Loucy (cell line): ENCODE measurements around the gene PALLD.

Source experiments
- H2AFZ ChIP-seq: fragments of 200-600 bp; sonication (generic); 2 replicates; pipeline ENCODE4 v1.6.0; 2016; ENCODE audit warnings: antibody characterized with exemption, mild to moderate bottlenecking, low read length, moderate library complexity
- H3F3A ChIP-seq: fragments of 200-600 bp; 2 replicates; pipeline ENCODE4 v1.6.0; 2016; ENCODE audit warnings: antibody characterized with exemption, low read depth, mild to moderate bottlenecking
- H3K27me3 ChIP-seq: fragments of 200-600 bp; sonication (generic); 2 replicates; pipeline ENCODE4 v1.6.1; 2014; ENCODE audit warnings: low read length, mild to moderate bottlenecking; ENCODE audit not compliant: insufficient read depth, poor library complexity, severe bottlenecking
- H3K36me3 ChIP-seq: fragments of 200-600 bp; sonication (generic); 2 replicates; pipeline ENCODE4 v1.6.1; 2016; ENCODE audit warnings: low read length; ENCODE audit not compliant: insufficient read depth
- H3K4me1 ChIP-seq: fragments of 200-600 bp; sonication (generic); 2 replicates; pipeline ENCODE4 v1.5.1; 2014; ENCODE audit warnings: low read length, mild to moderate bottlenecking; ENCODE audit not compliant: insufficient read depth, poor library complexity, severe bottlenecking
- H3K4me2 ChIP-seq: fragments of 200-600 bp; sonication (generic); 2 replicates; pipeline ENCODE4 v1.6.0; 2014; ENCODE audit warnings: antibody characterized with exemption, low read length, low read depth, mild to moderate bottlenecking; ENCODE audit not compliant: poor library complexity, severe bottlenecking
- H3K4me3 ChIP-seq: fragments of 200-600 bp; sonication (generic); 2 replicates; pipeline ENCODE4 v1.5.1; 2014; ENCODE audit warnings: low read length, mild to moderate bottlenecking, mixed read lengths; ENCODE audit not compliant: poor library complexity, severe bottlenecking
- H3K79me2 ChIP-seq: fragments of 200-600 bp; sonication (generic); 2 replicates; pipeline ENCODE4 v1.6.1; 2014; ENCODE audit warnings: low read length; ENCODE audit not compliant: insufficient read depth
- H3K9ac ChIP-seq: fragments of 200-600 bp; sonication (generic); 2 replicates; pipeline ENCODE4 v1.6.0; 2014; ENCODE audit warnings: mild to moderate bottlenecking, low read depth, low read length, moderate library complexity; ENCODE audit not compliant: poor library complexity, severe bottlenecking
- H3K9me2 ChIP-seq: fragments of 200-600 bp; sonication (generic); replicated peaks from 2 replicates; pipeline ENCODE4 v1.6.1; 2016; ENCODE audit warnings: low read depth, low read length, mixed read lengths
- H3K9me3 ChIP-seq: fragments of 200-600 bp; sonication (generic); 2 replicates; pipeline ENCODE4 v1.6.1; 2014; ENCODE audit warnings: mild to moderate bottlenecking, antibody characterized with exemption, low read length, low read depth; ENCODE audit not compliant: insufficient read depth
- H4K20me1 ChIP-seq: fragments of 200-600 bp; sonication (generic); 2 replicates; pipeline ENCODE4 v1.6.0; 2014; ENCODE audit warnings: antibody characterized with exemption, low read length, mild to moderate bottlenecking; ENCODE audit not compliant: insufficient read depth, poor library complexity, severe bottlenecking
- CTCF ChIP-seq: fragments of 200-600 bp; sonication (generic); conservative IDR thresholded peaks from 2 replicates; pipeline ENCODE4 v1.5.1; 2014; ENCODE audit warnings: mild to moderate bottlenecking, antibody characterized with exemption, low read length
- EZH2phosphoT487 ChIP-seq: fragments of 200-600 bp; IDR thresholded peaks from 2 replicates; pipeline ENCODE4 v1.6.1; 2018; ENCODE audit warnings: antibody characterized with exemption, mild to moderate bottlenecking, moderate library complexity, borderline replicate concordance

The PALLD gene

GRCh38 chr4:168694667-168695066 lies 197.8 kb downstream of the PALLD start:
- no peak overlapping the region for H2AFZ ChIP-seq
- no peak overlapping the region for H3K4me2 ChIP-seq
- no peaks in the 10 kb centered on the region for H3K9me3 ChIP-seq
- H4K20me1 ChIP-seq = no peaks in the 10 kb centered on the region
- no peaks in the 10 kb centered on the region for H3K79me2 ChIP-seq
- no peaks in the 10 kb centered on the region for H3K27me3 ChIP-seq
- H3K9me2 ChIP-seq = no peaks in the 10 kb centered on the region
- no peaks in the 10 kb centered on the region for H3K36me3 ChIP-seq
- no peak for TF ChIP-seq CTCF
- no peak for TF ChIP-seq EZH2phosphoT487
- no peaks in the 10 kb centered on the region for H3F3A ChIP-seq
- H3K9ac ChIP-seq = no peak overlapping the region
- H3K4me3 ChIP-seq = no peak overlapping the region
- no peaks in the 10 kb centered on the region for H3K4me1 ChIP-seq

- Histone ChIP-seq H3K27me3 (no peaks in the 10 kb centered on the region), H3K4me3 (no peak overlapping the region), H3K79me2 (no peaks in the 10 kb centered on the region), H3K4me1 (no peaks in the 10 kb centered on the region), H2AFZ (no peak overlapping the region), H3K9ac (no peak overlapping the region), H3K9me3 (no peaks in the 10 kb centered on the region), H3K4me2 (no peak overlapping the region), H3F3A (no peaks in the 10 kb centered on the region), H4K20me1 (no peaks in the 10 kb centered on the region), H3K36me3 (no peaks in the 10 kb centered on the region), H3K9me2 (no peaks in the 10 kb centered on the region)
- no peak for TF ChIP-seq EZH2phosphoT487
- no peak for TF ChIP-seq CTCF
Measured at GRCh38 chr4:168695288-168695687, 198.4 kb downstream of the PALLD start.

- H3F3A ChIP-seq = no peaks in the 10 kb centered on the region
- H2AFZ ChIP-seq = no peak overlapping the region
- H4K20me1 ChIP-seq = no peaks in the 10 kb centered on the region
- H3K27me3 ChIP-seq = no peaks in the 10 kb centered on the region
- no peak overlapping the region for H3K4me2 ChIP-seq
- no peaks in the 10 kb centered on the region for H3K79me2 ChIP-seq
- H3K4me1 ChIP-seq = no peaks in the 10 kb centered on the region
- TF ChIP-seq EZH2phosphoT487 = no peak
- TF ChIP-seq CTCF = no peak
- H3K4me3 ChIP-seq = no peak overlapping the region
- H3K9ac ChIP-seq = no peak overlapping the region
- no peaks in the 10 kb centered on the region for H3K9me3 ChIP-seq
- no peaks in the 10 kb centered on the region for H3K9me2 ChIP-seq
- no peaks in the 10 kb centered on the region for H3K36me3 ChIP-seq
Measured at GRCh38 chr4:168696280-168696679, 199.4 kb downstream of the PALLD start.
